Mammary epithelial cell (primary cell): ENCODE data around the gene COMMD10.

Experiments used
- EZH2 ChIP-seq: IDR thresholded peaks from 2 replicates; pipeline ENCODE4 v1.6.1; 2012; ENCODE audit warnings: low read length, inconsistent platforms, borderline replicate concordance
- TF ChIP-seq, protein P1 (sequence below), 2 donors: IDR thresholded peaks in 1 of 2; conservative IDR thresholded peaks in 1 of 2; 2 replicates each; pipeline ENCODE4 v1.5.1; 2011 to 2012; ENCODE audit warnings: inconsistent platforms in 2 of 2, low read length in 2 of 2, mild to moderate bottlenecking in 2 of 2, control low read depth in 1 of 2, low read depth in 1 of 2; ENCODE audit not compliant: insufficient read depth in 1 of 2; ENCODE audit errors: extremely low read depth in 1 of 2

DNA sequence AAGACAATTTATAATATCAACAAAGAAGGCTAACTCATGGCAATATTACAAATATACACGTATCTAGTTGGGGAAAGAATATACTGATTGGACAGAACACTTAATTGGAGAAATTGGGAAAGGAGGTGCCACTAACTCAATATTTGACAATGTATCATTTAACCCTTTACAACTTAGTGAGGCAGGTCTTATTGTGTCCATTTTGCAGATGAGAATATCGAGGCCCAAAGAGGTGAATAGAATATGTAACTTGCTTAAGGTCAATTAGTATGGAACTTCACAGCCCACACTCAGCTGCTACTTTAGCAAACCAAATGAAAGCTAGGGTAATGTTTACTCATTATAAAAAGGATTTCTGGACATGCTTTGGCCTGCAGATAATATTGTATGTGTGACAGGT, 46.2 kb downstream of the COMMD10 start:
- TF ChIP-seq, protein P1, sequence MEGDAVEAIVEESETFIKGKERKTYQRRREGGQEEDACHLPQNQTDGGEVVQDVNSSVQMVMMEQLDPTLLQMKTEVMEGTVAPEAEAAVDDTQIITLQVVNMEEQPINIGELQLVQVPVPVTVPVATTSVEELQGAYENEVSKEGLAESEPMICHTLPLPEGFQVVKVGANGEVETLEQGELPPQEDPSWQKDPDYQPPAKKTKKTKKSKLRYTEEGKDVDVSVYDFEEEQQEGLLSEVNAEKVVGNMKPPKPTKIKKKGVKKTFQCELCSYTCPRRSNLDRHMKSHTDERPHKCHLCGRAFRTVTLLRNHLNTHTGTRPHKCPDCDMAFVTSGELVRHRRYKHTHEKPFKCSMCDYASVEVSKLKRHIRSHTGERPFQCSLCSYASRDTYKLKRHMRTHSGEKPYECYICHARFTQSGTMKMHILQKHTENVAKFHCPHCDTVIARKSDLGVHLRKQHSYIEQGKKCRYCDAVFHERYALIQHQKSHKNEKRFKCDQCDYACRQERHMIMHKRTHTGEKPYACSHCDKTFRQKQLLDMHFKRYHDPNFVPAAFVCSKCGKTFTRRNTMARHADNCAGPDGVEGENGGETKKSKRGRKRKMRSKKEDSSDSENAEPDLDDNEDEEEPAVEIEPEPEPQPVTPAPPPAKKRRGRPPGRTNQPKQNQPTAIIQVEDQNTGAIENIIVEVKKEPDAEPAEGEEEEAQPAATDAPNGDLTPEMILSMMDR (conservative IDR thresholded peaks at IDR 0.05 in 1 of 2, IDR thresholded peaks at IDR 0.05 in 1 of 2; ENCODE audit: extremely low read depth in 1 of 2, insufficient read depth in 1 of 2, low read depth in 1 of 2, low read length in 2 of 2) = no peak
- no peak for TF ChIP-seq EZH2
